Liver (tissue), 9 donors: ENCODE data around the gene CIB2. TPM values are rescaled to one million over a fixed set of nuclear protein-coding genes. Genes with fewer than 3 reads are reported as not detected.

Experiments
- DNase-seq: peaks from one replicate; pipeline ENCODE4 v3.0.0-alpha.2; 2017; ENCODE audit warnings: low spot score
- H3K27ac ChIP-seq, 2 donors: one replicate each; pipeline ENCODE4 v1.7.0; 2013; ENCODE audit warnings: inconsistent platforms in 2 of 2, low read length in 2 of 2, control low read depth in 1 of 2, low read depth in 1 of 2, mild to moderate bottlenecking in 1 of 2
- H3K27me3 ChIP-seq, 4 donors: one replicate each; pipeline versions ENCODE4 v1.6.1 to v1.7.0; 2013; ENCODE audit warnings: low read length in 3 of 4, inconsistent platforms in 1 of 4, mild to moderate bottlenecking in 1 of 4, moderate library complexity in 1 of 4; ENCODE audit not compliant: control insufficient read depth in 4 of 4, insufficient read depth in 4 of 4
- H3K36me3 ChIP-seq, 4 donors: one replicate each; pipeline versions ENCODE4 v1.6.1 to v1.7.0; 2013; ENCODE audit warnings: low read length in 3 of 4, mild to moderate bottlenecking in 3 of 4, low read depth in 1 of 4, moderate library complexity in 1 of 4; ENCODE audit not compliant: control insufficient read depth in 4 of 4, insufficient read depth in 3 of 4
- H3K4me1 ChIP-seq, 4 donors: one replicate each; pipeline versions ENCODE4 v1.6.1 to v1.7.0; 2013; ENCODE audit warnings: low read length in 3 of 4, mild to moderate bottlenecking in 3 of 4, moderate library complexity in 1 of 4; ENCODE audit not compliant: control insufficient read depth in 4 of 4, insufficient read depth in 4 of 4
- H3K4me3 ChIP-seq, 3 donors: one replicate each; pipeline versions ENCODE4 v1.6.1 to v1.7.0; 2013; ENCODE audit warnings: low read length in 3 of 3, control low read depth in 1 of 3, low read depth in 1 of 3, mild to moderate bottlenecking in 1 of 3
- H3K9ac ChIP-seq, 2 donors: one replicate each; pipeline ENCODE4 v1.7.0; 2013; ENCODE audit warnings: low read length in 2 of 2, mild to moderate bottlenecking in 2 of 2, moderate library complexity in 2 of 2, control low read depth in 1 of 2, low read depth in 1 of 2
- H3K9me3 ChIP-seq, 4 donors: one replicate each; pipeline versions ENCODE4 v1.6.1 to v1.7.0; 2013; ENCODE audit warnings: low read length in 3 of 4; ENCODE audit not compliant: control insufficient read depth in 4 of 4
- CTCF ChIP-seq: fragments of 150-350 bp; IDR thresholded peaks from 2 replicates; pipeline ENCODE4 v1.5.1; 2017; ENCODE audit warnings: improper control_type of control experiment, low read depth, low read length; ENCODE audit not compliant: missing input control
- EGR1 ChIP-seq, 2 donors: IDR thresholded peaks; 2 replicates each; pipeline ENCODE4 v1.6.1; 2016 to 2018; ENCODE audit warnings: antibody characterized with exemption in 2 of 2, low read depth in 2 of 2
- FOXA1 ChIP-seq: IDR thresholded peaks from 2 replicates; pipeline ENCODE4 v1.6.1; 2016; ENCODE audit warnings: antibody characterized with exemption
- FOXA2 ChIP-seq: IDR thresholded peaks from 2 replicates; pipeline ENCODE4 v1.6.1; 2016; ENCODE audit warnings: antibody characterized with exemption
- GABPA ChIP-seq, 2 donors: IDR thresholded peaks in 1 of 2; conservative IDR thresholded peaks in 1 of 2; 2 replicates each; pipeline ENCODE4 v1.6.1; 2016; ENCODE audit warnings: antibody characterized with exemption in 2 of 2, mild to moderate bottlenecking in 1 of 2, moderate library complexity in 1 of 2
- HNF4A ChIP-seq, 2 donors: conservative IDR thresholded peaks; 2 replicates each; pipeline ENCODE4 v1.6.1; 2016; ENCODE audit warnings: antibody characterized with exemption in 2 of 2, mild to moderate bottlenecking in 2 of 2
- HNF4G ChIP-seq: IDR thresholded peaks from 2 replicates; pipeline ENCODE4 v1.6.1; 2016; ENCODE audit warnings: antibody characterized with exemption
- JUND ChIP-seq, 2 donors: IDR thresholded peaks; 2 replicates each; pipeline ENCODE4 v1.6.1; 2016; ENCODE audit warnings: antibody characterized with exemption in 2 of 2
- MAX ChIP-seq: IDR thresholded peaks from 2 replicates; pipeline ENCODE4 v1.6.1; 2016; ENCODE audit warnings: antibody characterized with exemption
- NR2F2 ChIP-seq: IDR thresholded peaks from 2 replicates; pipeline ENCODE4 v1.6.1; 2016; ENCODE audit warnings: antibody characterized with exemption
- REST ChIP-seq: IDR thresholded peaks from 2 replicates; pipeline ENCODE4 v1.6.1; 2016; ENCODE audit warnings: antibody characterized with exemption, mild to moderate bottlenecking
- SP1 ChIP-seq: IDR thresholded peaks from 2 replicates; pipeline ENCODE4 v1.6.1; 2018; ENCODE audit warnings: antibody characterized with exemption, mild to moderate bottlenecking
- TAF1 ChIP-seq: conservative IDR thresholded peaks from 2 replicates; pipeline ENCODE4 v1.6.1; 2016; ENCODE audit warnings: antibody characterized with exemption, mild to moderate bottlenecking
- YY1 ChIP-seq: IDR thresholded peaks from 2 replicates; pipeline ENCODE4 v1.6.1; 2016; ENCODE audit warnings: antibody characterized with exemption, mild to moderate bottlenecking
- ZBTB33 ChIP-seq: IDR thresholded peaks from 2 replicates; pipeline ENCODE4 v1.6.1; 2016; ENCODE audit warnings: antibody characterized with exemption
- WGBS: extraction: QIAGEN DNeasy Blood & Tissue Kit; methylation state at CpG from one replicate; pipeline ENCODE4 v1.1.7; 2013; 5-methylcytosine and 5-hydroxymethylcytosine counted together
- polyA plus RNA-seq, 2 donors: library from polyadenylated mRNA; stranded (reverse) in 1 of 2; unstranded in 1 of 2; fragments of 200-250 nt in 1 of 2; fragments of >200 nt in 1 of 2; fragmentation: Nextera tagmentation in 1 of 2; extraction: Ambion mirVana in 1 of 2; gene quantifications; one replicate each; pipeline versions ENCODE4 v1.2.1 to v1.2.3, GENCODE V29; 2013 to 2015
- total RNA-seq, 2 donors: library from RNA; depleted of rRNA; stranded (reverse); fragments of >200 nt; gene quantifications; one replicate each; pipeline ENCODE4 v1.2.3, GENCODE V29; 2014
- donor health status: healthy.
- donor health status: healthy.
- donor health status: healthy.
- donor health status: healthy.
- donor health status: healthy.

CIB2 gene
- total and polyA plus RNA-seq, 4 donors: 0.25 to 2.2 (median 0.53) TPM

GRCh38 chr15:78110916-78111475 lies 20.2 kb downstream of the CIB2 start:
- TF ChIP-seq REST: no peak
- TF ChIP-seq MAX: no peak
- no peak for TF ChIP-seq ZBTB33
- TF ChIP-seq SP1: no peak
- TF ChIP-seq CTCF: no peak
- TF ChIP-seq NR2F2: no peak
- no peak for TF ChIP-seq YY1
- TF ChIP-seq EGR1 (IDR thresholded peaks at IDR 0.05; ENCODE audit: low read depth in 2 of 2): no peak
- TF ChIP-seq JUND (IDR thresholded peaks at IDR 0.05): no peak
- no peak for TF ChIP-seq FOXA1
- no peak for TF ChIP-seq GABPA (IDR thresholded peaks at IDR 0.05 in 1 of 2, conservative IDR thresholded peaks at IDR 0.05 in 1 of 2)
- no peak for TF ChIP-seq HNF4G
- no peak for TF ChIP-seq HNF4A (conservative IDR thresholded peaks at IDR 0.05)
- TF ChIP-seq TAF1: no peak
- H3K36me3 ChIP-seq: no peaks in the 10 kb centered on the region
- no peak for DNase-seq

GRCh38 chr15:78110096-78110495 lies 21.1 kb downstream of the CIB2 start:
- WGBS: 94% methylated on average over 6 of the region's 6 CpGs
- no peak overlapping the region for H3K27ac ChIP-seq
- no peak overlapping the region for H3K9ac ChIP-seq
- DNase-seq: no peak
- H3K4me3 ChIP-seq: no peak overlapping the region
- H3K9me3 ChIP-seq: no peaks in the 10 kb centered on the region
- TF ChIP-seq HNF4A (conservative IDR thresholded peaks at IDR 0.05) (no peak), JUND (IDR thresholded peaks at IDR 0.05) (no peak), CTCF (no peak), HNF4G (no peak), FOXA1 (no peak), FOXA2 (no peak), NR2F2 (no peak), GABPA (IDR thresholded peaks at IDR 0.05 in 1 of 2, conservative IDR thresholded peaks at IDR 0.05 in 1 of 2) (no peak), MAX (no peak)
- H3K36me3 ChIP-seq: no peaks in the 10 kb centered on the region
- H3K27me3 ChIP-seq: no peaks in the 10 kb centered on the region
- peaks cover 0 to 3% (median 0%) of the 10 kb centered on the region in 4 donors for H3K4me1 ChIP-seq

More at GRCh38 chr15:78110916-78111475, 20.2 kb downstream of the CIB2 start:
- Histone ChIP-seq H3K27ac (no peak overlapping the region), H3K9ac (no peak overlapping the region), H3K27me3 (no peaks in the 10 kb centered on the region), H3K4me3 (no peak overlapping the region), H3K4me1 (peaks cover 0 to 3% (median 0%) of the 10 kb centered on the region in 4 donors), H3K9me3 (no peaks in the 10 kb centered on the region)
- WGBS: 94% methylated on average over 10 of the region's 10 CpGs
